GM19035 (cell line): ENCODE measurements around the gene REXO1.

Experiments used
- ATAC-seq: cut with Tn5 transposase; IDR thresholded peaks from one replicate; pipeline ENCODE4 v1.9.1; 2021; ENCODE audit not compliant: unreplicated experiment

Gene REXO1

DNA sequence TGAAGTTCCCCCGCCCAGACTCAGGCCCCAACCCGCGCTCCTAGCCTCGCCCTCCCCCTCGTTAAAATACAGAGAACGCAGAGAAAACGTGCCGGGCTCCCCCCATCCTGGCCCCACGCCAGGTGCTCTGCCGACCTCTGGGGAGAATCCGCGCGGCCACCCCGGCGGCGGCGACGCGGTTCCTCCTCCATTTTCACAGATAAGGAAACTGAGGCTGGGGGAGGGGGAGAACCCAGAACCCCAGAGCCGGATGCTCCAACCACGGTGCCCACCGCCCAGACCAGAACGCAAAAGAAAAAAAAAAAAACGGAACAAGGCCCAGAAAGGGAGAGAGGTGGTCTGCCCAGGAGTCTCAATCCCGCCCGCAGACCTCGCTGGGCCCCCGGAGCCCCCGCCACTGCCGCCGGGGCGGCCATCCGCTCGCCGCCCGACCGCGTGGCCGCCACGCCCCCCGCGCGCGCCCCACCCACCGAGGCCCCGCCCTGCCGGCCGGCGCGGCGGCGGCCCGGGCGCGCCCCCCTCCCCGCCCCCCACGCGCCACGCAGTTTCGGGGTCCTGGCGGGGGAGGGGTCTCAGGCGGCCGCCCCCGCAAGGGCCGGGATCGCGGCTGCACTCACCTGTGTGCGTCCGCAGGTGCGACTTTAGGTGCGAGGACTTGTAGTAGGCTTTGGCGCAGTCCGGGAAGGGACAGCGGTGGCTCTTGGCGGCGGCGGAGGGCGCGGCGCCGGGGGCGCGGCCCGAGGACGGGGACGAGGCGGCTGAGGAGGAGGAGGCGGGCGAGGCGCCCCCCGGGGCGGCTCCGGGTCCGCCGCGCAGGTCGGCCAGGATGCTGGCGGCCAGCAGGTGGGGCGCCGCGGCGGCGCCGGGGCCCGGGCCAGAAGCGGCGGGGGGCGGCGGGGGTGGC is 14.4 kb upstream of the REXO1 start:
- peak; percentile 14 for ATAC-seq

DNA sequence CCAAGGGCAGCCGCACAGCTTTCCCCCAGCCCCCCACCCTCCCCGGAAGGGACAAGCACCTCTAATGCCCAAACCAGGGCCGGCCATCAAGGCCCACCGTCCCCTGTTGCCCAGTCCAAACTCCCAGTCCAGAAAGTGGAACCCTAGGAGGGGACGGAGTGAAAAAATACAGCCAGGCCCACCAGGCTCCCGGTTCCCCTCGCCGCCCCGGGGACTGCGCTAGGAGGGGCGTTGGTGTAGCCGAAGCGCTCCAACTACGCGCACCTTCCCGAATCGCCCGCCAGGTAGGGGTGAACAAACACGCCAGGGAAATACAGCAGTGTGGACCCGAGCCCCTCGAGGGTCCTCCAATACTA is 13.8 kb upstream of the REXO1 start:
- no peak for ATAC-seq

DNA sequence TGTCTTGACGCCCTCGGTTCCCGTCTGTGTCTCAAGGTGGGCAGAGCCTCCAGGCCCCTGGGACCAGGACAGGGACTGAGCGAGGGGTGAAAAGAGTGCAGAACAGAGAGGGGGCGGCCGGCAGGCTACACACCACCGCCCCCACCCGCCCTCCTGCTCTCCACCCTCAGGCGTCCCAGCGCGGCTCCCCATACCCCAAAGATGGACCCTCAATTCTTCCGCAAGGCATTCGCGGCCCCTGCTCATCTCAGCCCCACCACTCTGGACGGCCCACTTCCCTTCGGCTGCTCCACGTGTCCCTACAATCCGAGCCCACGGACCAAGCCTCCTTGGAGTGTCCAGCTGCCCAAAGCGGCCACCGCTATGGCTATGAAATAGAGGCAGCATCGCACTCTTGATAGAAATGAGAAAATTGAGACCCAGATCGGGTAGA is 13.3 kb upstream of the REXO1 start:
- ATAC-seq, result no peak

DNA sequence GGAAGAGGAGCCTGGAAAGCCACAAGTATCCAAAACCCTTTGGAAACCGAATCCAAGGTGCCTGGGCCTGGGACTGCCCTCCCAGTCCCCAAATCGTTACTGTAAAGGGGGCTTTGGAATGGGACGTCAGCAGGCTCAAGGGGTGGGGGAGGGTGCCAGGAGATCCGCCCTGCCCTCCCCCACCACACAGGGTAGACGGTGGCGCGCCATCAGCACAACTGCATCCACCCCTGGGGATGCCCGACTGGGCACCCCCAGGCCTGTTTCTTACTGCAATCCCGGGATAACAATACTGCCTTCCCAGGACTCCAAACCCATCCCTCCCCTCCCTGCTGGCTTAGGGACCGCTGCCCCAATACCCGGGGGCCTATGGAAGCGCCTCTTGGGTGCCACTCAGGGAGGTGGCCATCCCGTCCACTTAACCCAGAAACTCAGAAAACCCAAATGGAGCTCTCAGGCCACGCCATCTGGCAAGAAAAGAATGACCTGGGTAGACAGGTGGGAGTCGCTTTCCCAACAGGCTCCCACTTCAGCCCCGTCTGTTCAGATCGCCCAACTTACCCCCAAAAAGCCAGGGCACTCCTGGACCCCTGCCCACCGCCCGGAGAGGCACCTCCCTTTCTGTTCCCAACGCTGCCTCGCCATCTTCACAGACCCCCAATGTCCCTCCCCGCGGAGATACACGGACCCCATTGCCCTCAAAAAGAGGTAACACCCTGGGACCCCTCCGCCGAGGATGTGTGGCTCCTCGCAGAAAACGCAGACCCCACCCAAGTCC is 12.7 kb upstream of the REXO1 start:
- no peak for ATAC-seq

DNA sequence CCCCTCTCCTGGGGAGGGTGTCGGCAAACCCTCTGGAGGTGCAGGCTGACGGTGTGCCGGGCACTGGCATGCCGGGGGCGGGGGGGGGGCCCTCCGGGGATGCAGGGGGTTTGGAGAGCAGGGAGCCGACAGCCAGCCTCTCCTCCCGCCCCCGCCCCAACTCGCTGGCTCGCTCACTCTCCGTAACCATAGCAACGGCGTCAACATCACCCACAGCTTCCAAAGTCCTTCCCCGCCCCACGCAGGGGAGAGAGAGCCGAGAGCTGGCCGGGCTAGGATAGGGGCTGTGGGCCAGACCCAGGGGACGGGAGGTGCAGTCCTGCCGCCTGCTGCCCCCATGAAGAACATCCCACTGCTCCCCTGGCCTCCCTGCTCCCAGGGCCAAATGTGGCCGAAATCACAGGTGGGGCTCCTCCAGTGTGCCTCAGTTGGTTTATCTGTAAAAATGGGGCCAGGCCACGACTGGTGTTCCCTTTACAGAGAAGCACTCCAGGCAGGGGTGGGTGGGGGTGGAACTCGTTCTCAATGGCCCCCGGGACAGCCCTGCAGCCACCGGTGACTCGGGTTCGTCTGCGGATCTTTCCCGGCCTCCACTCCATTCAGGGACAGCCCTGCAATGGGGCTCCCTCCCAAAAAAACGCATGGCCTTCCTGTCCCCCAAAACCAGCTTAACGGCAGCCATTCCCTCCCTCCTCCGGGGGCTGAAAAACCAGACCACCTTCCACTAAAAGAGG is 11.9 kb upstream of the REXO1 start:
- ATAC-seq, result no peak

DNA sequence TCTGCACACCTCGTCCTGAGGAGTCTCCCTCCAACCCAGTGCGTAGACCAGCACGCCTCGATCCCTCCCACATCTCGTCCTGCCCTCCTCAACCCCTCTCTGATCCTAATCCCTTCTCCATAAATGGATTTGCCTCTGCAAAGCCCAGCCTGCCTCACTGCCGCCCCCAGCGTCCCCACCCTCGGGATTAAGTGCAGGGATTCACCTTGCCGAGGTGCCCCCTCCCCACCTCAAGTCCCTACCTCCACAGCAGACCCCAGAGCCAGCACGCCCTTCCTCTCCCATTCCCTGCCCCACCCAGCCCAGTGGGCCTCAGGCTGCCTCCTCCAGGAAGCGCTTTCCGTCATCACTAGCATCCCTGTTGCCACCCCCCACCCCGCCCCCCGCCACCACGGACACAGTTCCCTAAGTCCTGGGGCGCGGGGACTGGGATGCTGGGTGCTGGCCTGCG is 11.1 kb upstream of the REXO1 start:
- no peak for ATAC-seq

DNA sequence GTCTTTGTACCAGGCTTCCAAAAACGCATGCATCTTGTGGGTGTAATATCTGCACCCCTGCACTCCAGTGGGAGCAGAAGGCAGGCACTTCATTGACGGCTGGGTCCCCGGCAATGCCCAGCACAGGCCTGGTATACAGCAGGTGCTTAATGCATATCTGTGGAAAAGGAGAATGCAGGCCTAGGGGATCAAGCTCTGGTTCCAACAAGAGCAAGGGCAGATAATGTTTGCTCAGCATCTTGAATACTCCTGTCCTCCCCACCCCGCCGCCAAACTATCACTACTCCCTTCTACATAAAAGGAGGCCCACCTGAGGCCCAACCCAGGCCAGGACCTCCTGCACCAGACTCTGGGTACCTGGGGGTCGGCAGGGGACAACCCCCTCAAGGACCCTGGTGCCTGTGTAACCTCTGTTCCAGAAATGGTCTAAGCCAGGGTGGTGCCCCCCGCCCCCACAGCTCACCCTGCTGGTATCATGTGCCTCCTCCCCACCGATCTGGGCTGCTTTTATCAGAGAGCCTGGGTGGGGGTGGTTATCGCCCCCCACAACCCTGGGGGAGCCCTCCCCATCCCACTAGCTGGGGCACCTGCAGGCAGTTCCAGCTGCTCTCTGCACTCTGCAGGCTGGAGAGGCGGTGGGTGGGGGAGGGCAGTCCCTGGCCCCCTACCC is 10.3 kb upstream of the REXO1 start:
- ATAC-seq, result no peak

DNA sequence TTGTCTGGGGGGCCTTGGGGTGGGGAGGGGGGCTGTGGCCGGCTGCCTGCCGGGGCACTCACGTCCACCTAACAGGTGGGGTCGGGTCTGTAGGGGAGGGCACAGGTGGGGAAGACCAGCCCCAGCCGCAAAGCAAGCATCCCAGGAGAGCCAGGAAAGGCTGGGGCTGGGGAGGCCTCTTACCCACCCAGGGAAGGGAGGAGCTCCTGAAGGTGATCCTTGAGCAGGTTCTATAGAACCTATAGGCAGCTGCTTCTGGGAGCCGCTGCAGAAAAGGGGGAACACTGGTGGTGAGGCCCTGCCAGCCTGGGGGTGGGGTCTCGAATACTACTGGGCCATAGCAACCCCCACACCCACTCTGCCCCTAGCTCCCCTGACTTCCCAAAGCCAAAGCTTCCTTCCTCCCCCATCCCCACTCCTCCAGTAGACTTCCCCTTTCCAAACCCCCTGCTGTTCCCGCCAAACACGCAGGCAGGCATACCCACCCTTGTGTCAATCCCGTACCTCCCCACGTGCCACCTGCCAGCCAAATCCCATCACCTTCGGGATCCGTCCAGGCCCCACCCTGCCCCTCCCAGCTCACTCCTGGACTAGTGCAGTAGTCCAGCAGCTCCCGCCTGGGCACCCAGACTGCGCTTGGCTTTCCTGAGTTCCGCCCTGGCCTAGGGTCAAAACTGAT is 9.5 kb upstream of the REXO1 start:
- no peak for ATAC-seq

DNA sequence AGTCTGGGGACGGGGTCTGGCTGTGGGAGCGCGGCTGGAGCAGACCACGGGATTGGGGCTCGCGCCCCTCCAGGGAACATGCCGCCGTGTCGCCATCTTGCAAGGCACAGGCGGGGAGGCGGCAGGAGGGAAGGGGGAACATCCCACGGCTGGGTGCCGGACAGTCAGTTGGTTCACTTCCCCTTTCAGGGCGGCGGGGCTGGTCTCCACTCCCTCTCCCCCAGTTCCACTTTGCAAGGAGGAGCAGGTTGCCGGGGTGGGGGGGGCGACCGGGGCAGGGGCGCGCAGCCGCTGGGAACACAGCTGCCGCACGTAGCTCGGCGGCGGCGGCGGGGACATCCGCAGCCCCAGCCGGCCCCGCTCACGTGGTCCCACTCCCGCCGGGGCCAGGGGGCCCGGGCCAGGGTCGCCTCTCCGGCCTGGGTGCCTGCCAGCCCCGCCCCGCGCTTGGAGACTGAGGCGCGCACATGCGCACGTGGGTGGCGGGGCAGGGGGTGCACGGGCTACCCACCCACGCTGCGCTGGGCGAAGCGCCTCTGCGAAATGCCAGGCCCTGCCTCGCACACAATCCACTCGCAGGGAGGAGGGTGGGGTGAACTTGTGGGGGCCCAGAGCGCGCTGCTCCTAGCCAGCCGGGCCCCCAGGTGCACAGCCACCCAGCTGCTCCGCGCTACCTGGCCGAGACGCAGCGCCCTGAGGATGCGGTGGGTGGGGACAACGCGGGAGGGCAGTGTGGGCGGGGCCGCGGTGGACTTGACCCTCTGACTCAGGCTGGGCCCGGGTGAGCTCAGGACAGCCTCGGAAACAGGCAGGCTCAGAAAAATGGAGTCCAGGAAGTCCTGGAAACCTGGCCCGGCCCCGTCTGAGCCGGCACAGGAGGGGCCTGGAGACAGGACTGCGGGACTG is 8.7 kb upstream of the REXO1 start:
- ATAC-seq, result no peak

DNA sequence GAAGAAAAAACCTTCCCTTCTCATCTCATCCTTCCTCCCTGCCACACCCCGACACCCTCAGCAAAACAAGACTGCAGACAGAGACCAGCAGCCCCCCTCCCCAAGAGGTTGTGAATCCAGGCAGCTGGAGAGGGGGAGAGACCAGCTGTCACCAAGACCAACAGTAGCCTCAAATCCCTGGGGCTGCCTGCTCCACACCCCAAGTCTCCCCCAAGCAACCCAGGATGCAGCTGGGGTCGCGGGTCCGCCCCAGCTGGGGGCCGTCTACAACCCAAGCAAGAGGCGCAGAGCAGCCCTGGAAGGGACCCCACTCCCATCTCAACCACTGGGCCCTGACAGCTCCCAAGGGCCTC is 8.0 kb upstream of the REXO1 start:
- no peak for ATAC-seq

DNA sequence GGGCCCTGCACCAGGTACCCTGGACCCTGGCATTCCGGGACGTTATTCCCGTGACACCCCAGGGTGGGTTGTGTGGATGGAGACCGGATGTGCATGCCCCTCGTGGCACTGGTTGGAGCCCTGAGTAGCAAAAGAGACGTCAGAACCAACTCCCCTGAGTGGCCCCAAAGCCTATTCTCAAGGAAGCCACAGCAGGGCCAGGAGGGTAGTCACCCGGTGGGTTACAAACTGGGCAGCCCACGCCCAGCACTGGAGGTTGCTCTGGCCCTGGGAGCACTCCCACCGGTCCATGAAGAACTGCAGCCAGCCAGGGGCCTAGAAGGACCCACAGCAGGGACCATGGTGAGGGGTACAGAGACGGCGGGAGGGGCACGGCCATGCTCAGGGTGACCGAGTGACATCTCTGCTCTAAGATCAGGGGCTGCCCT is 7.6 kb upstream of the REXO1 start:
- ATAC-seq, result peak; percentile 4

DNA sequence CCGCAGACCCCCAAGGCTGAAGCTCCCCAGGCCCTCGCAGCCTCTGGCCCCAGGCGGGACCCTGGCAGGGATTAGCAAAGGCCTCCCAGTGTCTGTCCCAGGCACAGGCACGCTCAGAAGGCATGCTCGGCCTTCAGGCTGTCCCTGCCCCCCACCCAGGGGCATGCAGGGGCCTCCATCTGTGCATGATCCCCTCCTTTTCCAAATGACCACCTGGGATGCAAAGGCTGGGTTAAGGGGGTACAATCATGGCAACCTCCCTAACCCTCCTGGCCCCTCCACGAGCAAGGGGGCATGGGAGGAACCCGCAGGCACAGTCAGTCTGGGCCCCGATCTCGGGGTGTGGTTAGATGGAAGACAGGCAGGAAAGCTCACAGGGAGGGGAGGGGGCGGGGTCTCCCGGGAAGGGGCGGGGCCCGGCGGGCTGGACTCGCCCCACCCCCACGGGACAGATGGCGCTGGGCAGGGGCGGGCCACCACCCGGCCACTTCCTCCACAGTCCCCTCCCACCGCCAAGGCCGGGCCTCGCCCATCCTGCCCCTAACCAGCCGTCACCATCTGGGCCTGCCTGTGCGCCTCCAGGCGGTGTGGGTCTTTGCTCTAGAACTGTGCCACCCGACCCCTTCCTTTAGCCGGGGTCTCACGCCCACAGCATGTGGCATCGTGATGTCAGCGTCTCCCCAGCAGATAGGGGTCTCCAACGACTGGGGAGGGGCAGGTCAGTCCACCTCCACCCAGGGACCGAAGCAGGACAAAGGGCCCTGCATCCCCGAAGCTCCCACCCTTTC is 7.0 kb upstream of the REXO1 start:
- ATAC-seq, result peak; percentile 60

DNA sequence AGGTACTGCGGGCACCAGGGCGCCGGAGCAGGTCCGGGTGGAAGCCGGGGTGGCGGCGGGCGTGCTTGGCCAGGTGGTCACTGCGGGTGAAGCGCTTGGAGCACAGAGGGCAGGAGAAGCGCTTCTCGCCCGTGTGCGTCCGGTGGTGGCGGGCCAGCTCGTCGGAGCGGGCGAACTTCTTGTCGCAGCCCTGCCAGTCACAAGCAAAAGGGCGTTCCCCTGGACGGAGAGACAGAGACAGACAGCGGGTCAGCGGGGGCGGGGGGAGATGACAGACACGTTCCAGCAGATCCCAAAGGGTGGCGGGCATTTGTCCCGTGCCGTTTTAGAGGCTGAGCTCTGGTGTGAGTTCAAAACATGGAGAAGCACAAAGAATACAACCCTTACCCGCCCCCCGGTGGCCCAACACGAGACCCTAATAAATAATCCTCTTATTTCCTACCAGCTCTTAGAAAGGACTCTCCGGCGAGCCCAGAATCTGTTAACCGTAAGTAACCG is 6.3 kb upstream of the REXO1 start:
- ATAC-seq, result no peak

DNA sequence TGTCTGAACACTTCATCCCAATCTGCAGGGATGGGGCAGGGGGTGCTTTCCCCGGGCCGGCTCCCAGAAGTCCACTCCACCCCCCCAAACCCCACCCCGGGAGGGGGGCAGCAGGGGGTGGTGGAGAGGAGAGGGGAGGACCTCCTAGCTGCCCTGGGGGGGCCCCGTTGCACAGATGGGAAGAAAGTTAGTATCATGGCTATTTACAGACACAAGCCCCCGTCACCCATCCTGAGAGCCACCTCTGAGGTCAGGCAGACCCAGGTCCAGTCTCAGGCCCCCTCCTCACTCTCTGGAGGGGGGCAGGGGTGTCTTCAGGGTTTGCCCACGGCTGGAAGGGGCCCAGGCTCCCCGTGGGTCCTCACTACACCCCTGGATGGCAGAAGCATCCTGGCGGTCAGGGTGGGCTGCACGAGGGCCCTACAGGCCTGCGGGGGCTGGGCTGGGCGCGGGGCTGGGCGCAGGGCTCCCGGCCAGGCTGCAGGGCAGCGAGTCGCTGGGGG is 5.8 kb upstream of the REXO1 start:
- ATAC-seq, result no peak

DNA sequence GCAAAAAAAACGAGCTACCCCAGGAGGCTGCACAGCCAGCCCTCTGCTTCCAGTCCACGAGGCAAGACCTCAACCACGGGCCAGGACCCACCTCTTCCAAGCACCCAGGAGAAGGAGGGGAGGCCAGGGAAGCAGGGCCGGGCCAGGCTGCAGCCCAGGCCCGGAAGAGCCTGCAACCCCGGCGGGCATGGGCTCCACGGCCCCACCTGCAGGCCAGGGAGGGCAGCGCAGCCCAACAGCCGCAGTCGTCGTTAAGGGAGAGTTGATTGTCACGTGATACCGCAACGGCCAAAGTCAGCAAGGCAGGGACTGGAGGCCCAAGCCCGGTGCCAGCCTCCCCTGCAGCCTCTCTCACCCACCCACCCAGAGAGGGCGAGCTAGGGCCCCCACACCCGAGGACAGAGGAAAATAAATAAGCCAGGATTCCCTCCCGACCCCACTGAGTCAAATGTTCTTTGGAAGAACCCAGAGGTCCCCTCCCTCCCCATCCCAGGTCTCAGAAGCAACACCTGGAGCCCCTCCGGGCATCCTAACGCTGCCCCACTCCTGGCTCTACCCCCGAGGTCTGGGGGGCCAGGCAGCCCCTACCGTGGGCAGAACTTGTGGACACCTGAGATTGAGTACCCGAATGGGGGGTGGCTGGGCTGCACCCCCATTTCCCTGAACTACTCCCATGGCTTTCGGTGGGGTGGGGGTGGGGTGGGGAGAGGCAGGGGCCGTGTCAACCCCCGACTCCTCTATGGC is 5.2 kb upstream of the REXO1 start:
- no peak for ATAC-seq

DNA sequence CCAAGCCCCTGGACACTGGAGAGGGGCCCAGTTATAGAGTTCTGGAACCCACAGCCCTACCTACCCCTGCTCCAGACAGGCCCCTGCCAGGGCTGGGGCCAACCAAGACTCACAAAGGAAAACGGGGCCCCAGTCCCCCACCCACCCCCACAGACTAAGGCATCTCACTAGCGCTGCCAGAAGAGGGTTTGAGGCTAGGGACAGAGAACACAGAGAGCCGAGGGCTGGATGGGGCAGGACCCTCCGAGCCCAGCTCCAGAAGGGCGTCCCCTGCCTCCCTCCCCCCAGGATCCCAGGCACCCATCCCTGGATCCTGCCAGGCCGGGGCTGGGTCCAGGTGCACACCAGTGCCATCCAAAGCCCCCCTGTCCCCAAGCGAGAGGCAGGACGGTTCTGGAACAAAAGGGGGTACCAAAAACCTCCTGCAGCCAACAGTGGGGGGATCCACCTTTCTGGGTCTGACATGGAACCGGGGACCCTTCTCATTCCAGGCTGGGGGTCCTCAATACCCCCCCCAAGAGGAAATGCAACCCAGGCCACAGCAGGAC is 4.4 kb upstream of the REXO1 start:
- ATAC-seq, result no peak
